GM18508 (cell line): ENCODE measurements around the gene EFCAB6.

Source experiments
- ATAC-seq: cut with Tn5 transposase; IDR thresholded peaks from one replicate; pipeline ENCODE4 v1.9.1; 2021; ENCODE audit warnings: moderate number of reproducible peaks; ENCODE audit not compliant: insufficient read depth, unreplicated experiment

Gene EFCAB6

GRCh38 chr22:43812149-43812842, at the start of gene EFCAB6:
Gene EFCAB6 (minus strand): TSS chr22:43812305. CDS start chr22:43782318, 29,987 bp downstream.
- ATAC-seq, result no peak

- ATAC-seq, result no peak
Measured at GRCh38 chr22:43861529-43861928, 49.4 kb upstream of the EFCAB6 start.

GRCh38 chr22:43860831-43861230, 48.7 kb upstream of the EFCAB6 start:
- ATAC-seq, result no peak

- no peak for ATAC-seq
Measured at GRCh38 chr22:43860126-43860525, 48.0 kb upstream of the EFCAB6 start.

- ATAC-seq, result no peak
Measured at GRCh38 chr22:43859621-43860020, 47.5 kb upstream of the EFCAB6 start.

- no peak for ATAC-seq
Measured at GRCh38 chr22:43859176-43859575, 47.1 kb upstream of the EFCAB6 start.

GRCh38 chr22:43858156-43858895, 46.2 kb upstream of the EFCAB6 start:
- ATAC-seq, result no peak

GRCh38 chr22:43857367-43857766, 45.3 kb upstream of the EFCAB6 start:
- no peak for ATAC-seq

GRCh38 chr22:43855431-43855830, 43.3 kb upstream of the EFCAB6 start:
- ATAC-seq, result no peak

- no peak for ATAC-seq
Measured at GRCh38 chr22:43854786-43855271, 42.7 kb upstream of the EFCAB6 start.

- ATAC-seq, result no peak
Measured at GRCh38 chr22:43854121-43854785, 42.1 kb upstream of the EFCAB6 start.

GRCh38 chr22:43853328-43853931, 41.3 kb upstream of the EFCAB6 start:
- no peak for ATAC-seq

- no peak for ATAC-seq
Measured at GRCh38 chr22:43852573-43853327, 40.6 kb upstream of the EFCAB6 start.

GRCh38 chr22:43851979-43852307, 39.8 kb upstream of the EFCAB6 start:
- no peak for ATAC-seq

- no peak for ATAC-seq
Measured at GRCh38 chr22:43851058-43851978, 39.2 kb upstream of the EFCAB6 start.

- ATAC-seq, result no peak
Measured at GRCh38 chr22:43850529-43850928, 38.4 kb upstream of the EFCAB6 start.

- ATAC-seq, result no peak
Measured at GRCh38 chr22:43849731-43850130, 37.6 kb upstream of the EFCAB6 start.

- no peak for ATAC-seq
Measured at GRCh38 chr22:43848366-43849171, 36.5 kb upstream of the EFCAB6 start.
